ENCODE measurements around the gene CNTNAP5.

DNA sequence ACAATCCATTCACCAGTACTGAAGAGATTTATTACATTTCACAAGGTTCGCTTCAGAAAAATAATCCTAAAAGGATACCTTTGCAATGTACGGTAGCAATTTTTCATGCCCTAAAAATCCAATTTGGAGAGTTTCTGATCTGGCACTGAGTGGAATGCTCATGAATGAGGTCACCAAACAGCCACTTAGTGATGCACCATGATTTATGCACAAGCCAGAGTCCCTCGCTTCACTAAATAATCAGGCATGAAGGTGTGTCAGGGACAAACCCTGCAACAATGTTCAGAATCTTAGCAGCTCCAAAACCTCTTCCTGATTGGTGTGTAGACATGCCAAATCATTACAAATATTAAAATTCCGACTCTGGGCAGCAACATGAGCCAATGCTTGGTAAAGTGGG, 221.1 kb downstream of the CNTNAP5 start:
- TF ChIP-seq EZH2phosphoT487 (IDR thresholded peaks at IDR 0.05; ENCODE audit: low read depth), result no peak
- TF ChIP-seq, protein P1, sequence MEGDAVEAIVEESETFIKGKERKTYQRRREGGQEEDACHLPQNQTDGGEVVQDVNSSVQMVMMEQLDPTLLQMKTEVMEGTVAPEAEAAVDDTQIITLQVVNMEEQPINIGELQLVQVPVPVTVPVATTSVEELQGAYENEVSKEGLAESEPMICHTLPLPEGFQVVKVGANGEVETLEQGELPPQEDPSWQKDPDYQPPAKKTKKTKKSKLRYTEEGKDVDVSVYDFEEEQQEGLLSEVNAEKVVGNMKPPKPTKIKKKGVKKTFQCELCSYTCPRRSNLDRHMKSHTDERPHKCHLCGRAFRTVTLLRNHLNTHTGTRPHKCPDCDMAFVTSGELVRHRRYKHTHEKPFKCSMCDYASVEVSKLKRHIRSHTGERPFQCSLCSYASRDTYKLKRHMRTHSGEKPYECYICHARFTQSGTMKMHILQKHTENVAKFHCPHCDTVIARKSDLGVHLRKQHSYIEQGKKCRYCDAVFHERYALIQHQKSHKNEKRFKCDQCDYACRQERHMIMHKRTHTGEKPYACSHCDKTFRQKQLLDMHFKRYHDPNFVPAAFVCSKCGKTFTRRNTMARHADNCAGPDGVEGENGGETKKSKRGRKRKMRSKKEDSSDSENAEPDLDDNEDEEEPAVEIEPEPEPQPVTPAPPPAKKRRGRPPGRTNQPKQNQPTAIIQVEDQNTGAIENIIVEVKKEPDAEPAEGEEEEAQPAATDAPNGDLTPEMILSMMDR (IDR thresholded peaks at IDR 0.05; ENCODE audit: low read depth, low read length), result no peak
